ENCODE data around the gene MDM2.
"Not testable (repeated sequence)": the region's sequence is repeated elsewhere in the genome, so short reads cannot be mapped to it uniquely, and the experiment has no call there.

MDM2 gene

DNA sequence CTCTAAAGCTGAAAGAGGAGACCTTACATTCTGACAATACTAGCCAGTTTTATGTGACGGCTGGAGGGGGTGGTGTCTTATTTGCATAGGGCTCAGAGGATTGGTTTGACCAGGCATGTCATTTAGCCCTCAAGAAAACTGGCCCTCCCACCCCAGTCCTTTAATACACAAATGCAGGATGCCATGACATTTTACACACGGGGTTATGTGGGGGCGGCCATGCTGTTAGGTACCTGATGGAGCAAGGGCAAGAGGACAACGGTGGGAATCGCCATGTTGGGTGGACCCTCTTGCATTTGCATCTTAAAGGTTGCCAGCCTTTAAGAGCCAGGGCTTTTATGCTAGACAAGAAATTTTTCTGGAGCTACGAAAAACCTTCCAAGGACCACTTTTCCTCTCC is 23.3 kb downstream of the MDM2 start:
- in situ Hi-C loops (cut with HindIII; ENCODE audit: low pct_unique_long_range_greater_than_20kb, low sequenced_read_pairs): no loop called here
- DNase-seq (ENCODE audit: low read depth in 1 of 2, low spot score in 1 of 2): peak in 1 of 2 experiments; percentile 83
- TF ChIP-seq JUND (IDR thresholded peaks at IDR 0.05; ENCODE audit: low read depth): no peak

DNA sequence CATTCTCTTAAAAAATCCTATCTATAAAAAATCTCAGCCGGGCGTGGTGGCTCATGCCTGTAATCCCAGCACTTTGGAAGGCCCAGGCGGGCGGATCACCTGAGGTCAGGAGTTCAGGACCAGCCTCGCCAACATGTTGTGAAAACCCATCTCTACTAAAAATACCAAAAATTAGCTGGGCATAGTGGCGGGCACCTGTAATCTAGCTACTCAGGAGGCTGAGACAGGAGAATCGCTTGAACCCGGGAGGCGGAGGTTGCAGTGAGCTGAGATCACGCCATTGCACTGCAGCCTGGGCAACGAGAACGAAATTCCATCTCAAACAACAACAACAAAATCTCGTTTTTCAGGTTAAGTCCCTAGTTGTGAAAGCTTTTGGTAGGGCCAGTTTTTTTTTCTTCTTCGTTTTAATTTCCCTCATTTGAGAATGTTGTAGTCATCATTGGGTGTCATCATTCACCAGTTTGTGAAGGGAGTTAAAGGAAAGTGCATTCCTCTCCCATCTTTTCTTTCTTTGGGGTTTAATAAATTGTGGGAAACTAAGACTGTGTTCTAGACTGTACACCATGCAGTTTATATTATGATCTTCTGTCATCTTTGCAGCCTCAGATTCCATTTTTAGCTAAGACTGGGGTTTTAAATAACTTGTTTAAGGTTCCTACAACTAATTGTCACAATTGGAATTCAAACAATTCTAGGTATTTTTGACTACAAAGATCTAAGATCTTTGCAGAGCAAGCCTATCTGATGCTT is 23.9 kb downstream of the MDM2 start:
- DNase-seq (ENCODE audit: low read depth in 1 of 2, low spot score in 1 of 2): peak in 1 of 2 experiments; percentile 36
- TF ChIP-seq JUND (IDR thresholded peaks at IDR 0.05; ENCODE audit: low read depth): no peak
- in situ Hi-C loops (cut with HindIII; ENCODE audit: low pct_unique_long_range_greater_than_20kb, low sequenced_read_pairs): no loop called here

DNA sequence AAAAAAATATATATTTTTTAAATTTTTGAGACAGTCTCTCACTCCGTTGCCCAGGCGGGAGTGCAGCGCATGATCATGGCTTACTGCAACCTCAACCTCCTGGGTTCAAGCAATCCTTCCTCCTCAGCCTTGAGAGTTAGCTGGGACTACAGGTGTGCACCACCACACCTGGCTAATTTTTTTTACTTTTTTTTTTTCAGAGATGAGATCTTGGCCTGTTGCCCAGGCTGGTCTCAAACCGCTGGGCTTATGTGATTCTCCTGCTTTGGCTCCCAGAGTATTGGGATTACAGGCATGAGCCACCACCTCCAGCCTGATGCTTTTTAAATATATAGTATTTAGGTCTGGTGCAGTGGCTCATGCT is 24.5 kb downstream of the MDM2 start:
- in situ Hi-C loops (cut with HindIII; ENCODE audit: low pct_unique_long_range_greater_than_20kb, low sequenced_read_pairs): no loop called here
- DNase-seq (ENCODE audit: low read depth in 1 of 2, low spot score in 1 of 2): no peak

DNA sequence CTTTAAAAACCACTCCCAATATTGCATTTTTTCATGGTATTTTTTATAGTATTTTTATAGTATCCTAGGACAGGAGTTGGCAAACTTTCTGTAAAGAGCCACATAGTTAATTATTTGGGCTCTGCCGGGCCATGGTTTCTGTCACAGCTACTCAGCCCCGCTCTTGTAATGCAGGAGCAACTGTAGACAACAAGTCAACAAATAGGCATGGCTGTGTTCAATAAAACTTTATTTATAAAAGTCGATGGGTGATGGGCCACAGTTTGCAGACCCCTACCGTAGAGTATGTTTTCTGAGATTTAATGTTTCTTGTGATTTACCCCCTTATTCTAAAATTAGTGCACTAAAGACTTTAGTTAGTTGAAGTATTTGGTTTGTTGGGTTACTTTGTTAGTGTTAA is 25.5 kb downstream of the MDM2 start:
- TF ChIP-seq JUND (IDR thresholded peaks at IDR 0.05; ENCODE audit: low read depth): no peak
- no peak for DNase-seq (ENCODE audit: low read depth in 1 of 2, low spot score in 1 of 2)
- in situ Hi-C loops (cut with HindIII; ENCODE audit: low pct_unique_long_range_greater_than_20kb, low sequenced_read_pairs): no loop called here

More for the DNA sequence above, 24.5 kb downstream of the MDM2 start:
- TF ChIP-seq JUND (IDR thresholded peaks at IDR 0.05; ENCODE audit: low read depth): no peak

DNA sequence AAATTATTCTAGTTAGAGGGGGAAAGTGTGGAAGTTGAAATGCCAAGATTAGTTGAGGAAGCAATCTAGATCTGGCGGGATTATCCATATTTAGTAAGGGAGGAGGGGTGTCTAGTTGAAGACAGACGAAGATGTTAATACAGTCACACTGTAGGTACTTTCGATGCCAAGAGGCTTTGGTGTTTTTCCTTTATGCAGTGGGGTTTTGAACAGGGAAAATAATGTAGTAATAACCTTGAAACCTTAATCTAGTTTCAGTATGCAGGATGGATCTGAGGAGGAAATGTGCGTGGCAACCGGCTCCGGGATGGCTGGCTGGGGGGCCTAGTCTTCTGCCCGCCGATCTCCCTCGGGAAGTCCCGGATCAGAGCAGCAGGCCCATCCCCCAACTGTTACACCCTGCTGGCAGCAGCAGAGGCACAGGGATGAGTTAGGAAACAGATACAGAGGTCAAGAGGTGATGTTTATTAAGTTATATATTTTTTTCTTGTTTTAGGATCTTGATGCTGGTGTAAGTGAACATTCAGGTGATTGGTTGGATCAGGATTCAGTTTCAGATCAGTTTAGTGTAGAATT is 27.4 kb downstream of the MDM2 start:
- in situ Hi-C loops (cut with HindIII; ENCODE audit: low pct_unique_long_range_greater_than_20kb, low sequenced_read_pairs): no loop called here
- TF ChIP-seq JUND (IDR thresholded peaks at IDR 0.05; ENCODE audit: low read depth): no peak

DNA sequence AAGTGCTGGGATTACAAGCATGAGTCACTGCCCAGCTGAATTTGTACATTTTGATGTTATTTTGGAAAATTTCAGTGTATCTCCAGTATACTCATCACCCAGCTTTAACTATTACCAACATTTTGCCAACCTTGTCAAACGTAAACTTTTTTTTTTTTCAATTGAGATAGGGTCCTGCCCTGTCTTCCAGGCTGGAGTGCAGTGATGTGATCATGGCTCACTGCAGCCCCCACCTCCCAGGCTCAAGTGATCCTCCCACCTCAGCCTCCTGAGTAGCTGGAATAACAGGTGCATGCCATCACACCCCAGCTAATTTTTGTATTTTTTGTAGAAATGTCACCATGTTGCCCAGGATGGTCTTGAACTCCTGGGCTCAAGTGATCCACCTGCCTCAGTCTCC is 29.2 kb downstream of the MDM2 start:
- TF ChIP-seq JUND (IDR thresholded peaks at IDR 0.05; ENCODE audit: low read depth): no peak
- DNase-seq (ENCODE audit: low read depth in 1 of 2, low spot score in 1 of 2): no peak
- in situ Hi-C loops (cut with HindIII; ENCODE audit: low pct_unique_long_range_greater_than_20kb, low sequenced_read_pairs): no loop called here

More for the DNA sequence above, 27.4 kb downstream of the MDM2 start:
- no peak for DNase-seq (ENCODE audit: low read depth in 1 of 2, low spot score in 1 of 2)

DNA sequence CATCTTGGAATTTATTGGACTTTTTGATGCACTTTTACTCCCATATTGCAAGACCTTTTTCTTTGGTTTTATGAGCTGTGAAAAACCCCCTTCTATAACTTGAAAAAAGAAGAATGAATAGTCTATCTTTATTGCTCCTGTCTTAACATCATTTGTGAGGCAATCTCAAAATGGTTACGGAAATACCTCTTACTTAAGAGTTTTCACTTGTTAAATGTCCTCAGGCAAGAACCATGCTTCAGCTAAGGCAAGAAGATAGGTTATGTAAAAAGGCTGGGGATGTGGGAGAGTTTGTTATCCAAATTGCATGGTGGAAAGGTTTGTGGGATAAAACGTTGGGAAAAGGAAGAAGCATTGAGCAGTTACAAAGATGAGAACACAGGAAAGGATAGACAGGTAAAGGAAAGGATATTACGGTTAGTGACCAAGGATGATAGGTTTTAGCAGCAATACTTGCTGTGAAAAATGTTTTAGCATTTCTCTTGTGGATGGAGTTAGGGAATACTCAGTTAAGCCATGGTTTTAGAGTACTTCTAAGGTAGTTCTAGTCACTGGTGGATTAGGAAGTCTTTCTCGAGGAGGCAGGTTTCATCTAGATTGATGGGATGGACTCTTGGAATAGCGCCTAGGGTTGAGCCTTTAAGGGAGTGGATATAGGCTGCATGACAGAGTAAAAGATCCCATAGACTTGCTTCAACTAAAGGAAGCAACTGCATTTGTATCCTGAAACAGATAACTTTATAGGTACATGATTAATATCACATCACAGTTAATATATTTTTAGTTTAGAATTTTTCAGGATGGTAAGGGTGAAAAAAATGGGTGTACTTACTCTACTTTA is 30.3 kb downstream of the MDM2 start:
- no peak for DNase-seq (ENCODE audit: low read depth in 1 of 2, low spot score in 1 of 2)
- in situ Hi-C loops (cut with HindIII; ENCODE audit: low pct_unique_long_range_greater_than_20kb, low sequenced_read_pairs): no loop called here
- TF ChIP-seq JUND (IDR thresholded peaks at IDR 0.05; ENCODE audit: low read depth): no peak

DNA sequence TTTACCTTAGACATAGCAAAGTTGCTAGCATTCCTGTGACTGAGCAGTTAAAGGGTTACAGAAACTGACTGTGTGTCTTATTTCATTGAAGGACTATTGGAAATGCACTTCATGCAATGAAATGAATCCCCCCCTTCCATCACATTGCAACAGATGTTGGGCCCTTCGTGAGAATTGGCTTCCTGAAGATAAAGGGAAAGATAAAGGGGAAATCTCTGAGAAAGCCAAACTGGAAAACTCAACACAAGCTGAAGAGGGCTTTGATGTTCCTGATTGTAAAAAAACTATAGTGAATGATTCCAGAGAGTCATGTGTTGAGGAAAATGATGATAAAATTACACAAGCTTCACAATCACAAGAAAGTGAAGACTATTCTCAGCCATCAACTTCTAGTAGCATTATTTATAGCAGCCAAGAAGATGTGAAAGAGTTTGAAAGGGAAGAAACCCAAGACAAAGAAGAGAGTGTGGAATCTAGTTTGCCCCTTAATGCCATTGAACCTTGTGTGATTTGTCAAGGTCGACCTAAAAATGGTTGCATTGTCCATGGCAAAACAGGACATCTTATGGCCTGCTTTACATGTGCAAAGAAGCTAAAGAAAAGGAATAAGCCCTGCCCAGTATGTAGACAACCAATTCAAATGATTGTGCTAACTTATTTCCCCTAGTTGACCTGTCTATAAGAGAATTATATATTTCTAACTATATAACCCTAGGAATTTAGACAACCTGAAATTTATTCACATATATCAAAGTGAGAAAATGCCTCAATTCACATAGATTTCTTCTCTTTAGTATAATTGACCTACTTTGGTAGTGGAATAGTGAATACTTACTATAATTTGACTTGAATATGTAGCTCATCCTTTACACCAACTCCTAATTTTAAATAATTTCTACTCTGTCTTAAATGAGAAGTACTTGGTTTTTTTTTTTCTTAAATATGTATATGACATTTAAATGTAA is 31.5 kb downstream of the MDM2 start:
- DNase-seq (ENCODE audit: low read depth in 1 of 2, low spot score in 1 of 2): no peak
- TF ChIP-seq JUND (IDR thresholded peaks at IDR 0.05; ENCODE audit: low read depth): no peak
- in situ Hi-C loops (cut with HindIII; ENCODE audit: low pct_unique_long_range_greater_than_20kb, low sequenced_read_pairs): no loop called here

DNA sequence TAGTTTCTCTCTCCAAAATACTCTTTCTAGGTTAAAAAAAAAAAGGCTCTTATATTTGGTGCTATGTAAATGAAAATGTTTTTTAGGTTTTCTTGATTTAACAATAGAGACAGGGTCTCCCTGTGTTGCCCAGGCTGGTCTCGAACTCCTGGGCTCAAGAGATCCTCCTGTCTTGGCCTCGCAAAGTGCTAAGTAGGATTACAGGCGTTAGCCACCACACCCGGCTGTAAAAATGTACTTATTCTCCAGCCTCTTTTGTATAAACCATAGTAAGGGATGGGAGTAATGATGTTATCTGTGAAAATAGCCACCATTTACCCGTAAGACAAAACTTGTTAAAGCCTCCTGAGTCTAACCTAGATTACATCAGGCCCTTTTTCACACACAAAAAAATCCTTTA is 33.2 kb downstream of the MDM2 start:
- DNase-seq (ENCODE audit: low read depth in 1 of 2, low spot score in 1 of 2); in situ Hi-C loops (cut with HindIII; ENCODE audit: low pct_unique_long_range_greater_than_20kb, low sequenced_read_pairs): not testable (repeated sequence)

DNA sequence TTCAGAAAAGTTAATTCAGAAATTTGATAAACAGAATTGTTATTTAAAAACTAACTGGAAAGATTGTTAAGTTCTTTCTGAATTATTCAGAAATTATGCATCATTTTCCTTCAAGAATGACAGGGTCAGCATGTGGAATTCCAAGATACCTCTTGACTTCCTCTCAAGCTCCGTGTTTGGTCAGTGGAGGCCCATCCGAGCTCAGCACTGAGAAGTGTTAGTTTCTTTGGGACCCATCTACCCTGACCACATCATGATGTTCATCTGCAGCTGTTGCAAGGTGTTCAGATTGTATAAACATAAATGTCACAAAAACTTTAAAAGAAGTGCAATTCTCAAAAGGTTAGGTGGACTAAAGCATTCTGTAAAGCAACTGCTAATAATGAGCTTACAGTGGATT is 33.7 kb downstream of the MDM2 start:
- DNase-seq (ENCODE audit: low read depth in 1 of 2, low spot score in 1 of 2): no peak
- no peak for TF ChIP-seq JUND (IDR thresholded peaks at IDR 0.05; ENCODE audit: low read depth)
- in situ Hi-C loops (cut with HindIII; ENCODE audit: low pct_unique_long_range_greater_than_20kb, low sequenced_read_pairs): no loop called here

DNA sequence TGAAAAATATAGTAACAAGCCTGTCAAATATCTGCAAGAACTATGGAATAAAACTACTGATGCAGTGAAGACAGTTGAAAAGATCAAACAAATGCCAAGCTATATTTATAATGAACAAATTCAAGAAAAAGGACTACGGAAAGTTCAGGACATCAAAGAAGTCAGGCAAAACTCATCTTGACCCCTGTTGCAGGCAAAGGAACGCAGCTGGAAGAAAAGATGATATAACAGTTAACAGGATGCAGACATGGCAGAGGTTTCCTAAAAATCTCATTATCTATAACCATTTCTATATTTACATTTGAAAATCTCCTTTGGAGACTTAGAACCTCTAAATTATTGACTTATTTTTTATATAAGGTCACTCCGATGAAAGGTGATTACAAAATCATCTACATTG is 34.1 kb downstream of the MDM2 start:
- no peak for DNase-seq (ENCODE audit: low read depth in 1 of 2, low spot score in 1 of 2)
- in situ Hi-C loops (cut with HindIII; ENCODE audit: low pct_unique_long_range_greater_than_20kb, low sequenced_read_pairs): no loop called here
- TF ChIP-seq JUND (IDR thresholded peaks at IDR 0.05; ENCODE audit: low read depth): no peak
